ENCODE measurements around the gene PTEN. TPM values are rescaled to one million over a fixed set of nuclear protein-coding genes. Genes with fewer than 3 reads are reported as not detected.
"Not testable (repeated sequence)": the region's sequence is repeated elsewhere in the genome, so short reads cannot be mapped to it uniquely, and the experiment has no call there.

Gene PTEN
- total RNA-seq (2014; rRNA removed; shearing (Covaris generic); ENCODE audit: low replicate concordance) = 26.4 and 45.6 TPM in 2 replicates

GRCh38 chr10:87863053-87863943 is at the start of gene PTEN, which contains the start of gene KLLN:
Gene PTEN, plus strand, starts transcription at chr10:87863625. Its CDS starts 845 bp downstream, at chr10:87864470.
Gene KLLN, minus strand, starts transcription at chr10:87863533. Its CDS starts 1,046 bp downstream, at chr10:87862487.
- in situ Hi-C loops (cut with HindIII; ENCODE audit: low pct_unique_long_range_greater_than_20kb, low sequenced_read_pairs) = loop anchor here (25.0 kb wide), 1 partner anchor 699 kb away; no protein-coding TSS in a partner anchor
- DNase-seq (ENCODE audit: low read depth) = peak; percentile 87

- in situ Hi-C loops (cut with HindIII; ENCODE audit: low pct_unique_long_range_greater_than_20kb, low sequenced_read_pairs) = loop anchor here (10.0 kb wide), 1 partner anchor 82 kb away; no protein-coding TSS in a partner anchor
- DNase-seq (ENCODE audit: low read depth) = no peak
These were observed 47.1 kb upstream of the PTEN start for GRCh38 chr10:87816163-87816897.

- DNase-seq (ENCODE audit: low read depth) = no peak
- in situ Hi-C loops (cut with HindIII; ENCODE audit: low pct_unique_long_range_greater_than_20kb, low sequenced_read_pairs) = loop anchor here (10.0 kb wide), 1 partner anchor 82 kb away; no protein-coding TSS in a partner anchor
These were observed 46.4 kb upstream of the PTEN start for GRCh38 chr10:87816898-87817608.

DNA sequence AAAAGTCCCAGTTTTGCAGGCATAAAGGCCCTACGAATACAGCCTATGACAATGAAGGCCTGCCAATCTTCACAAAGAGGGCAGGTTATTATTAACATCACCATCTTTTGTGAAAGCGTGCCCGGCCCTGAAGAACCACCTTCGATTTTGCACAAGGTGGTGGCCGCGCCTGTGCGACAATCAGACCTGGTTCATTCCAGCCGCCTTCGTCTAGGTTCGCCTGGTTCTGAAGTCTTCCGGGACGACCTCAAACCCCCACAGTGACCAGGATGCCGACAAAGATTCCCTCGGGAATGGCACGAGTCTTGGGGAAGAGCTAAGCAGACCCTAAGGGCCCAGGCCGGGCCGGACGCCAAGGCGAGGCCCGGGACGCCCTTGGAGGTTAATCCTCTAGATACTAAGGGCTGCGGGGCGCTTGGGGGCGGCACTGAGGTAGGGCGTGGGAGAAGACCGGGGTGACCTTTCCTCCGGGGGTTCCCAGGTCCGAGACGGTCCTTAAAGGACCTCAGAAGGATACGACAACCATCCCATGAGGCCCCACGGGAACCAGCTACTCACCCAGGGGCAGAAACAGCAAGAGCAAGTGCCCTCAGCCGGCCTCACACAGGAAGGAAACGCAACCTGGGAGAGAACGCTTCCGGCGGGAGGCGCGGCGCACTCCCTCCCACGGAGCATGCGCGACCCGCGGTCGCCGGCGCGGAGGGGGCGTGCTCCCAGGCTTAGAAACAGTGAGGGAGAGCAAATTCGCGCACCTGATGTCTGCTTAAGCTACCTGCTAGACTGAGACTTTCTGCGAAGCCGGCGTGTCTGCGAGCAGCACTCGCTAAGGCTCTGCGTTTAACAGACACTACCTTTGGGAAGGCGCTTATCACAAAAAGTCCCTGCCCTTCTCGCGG is 45.6 kb upstream of the PTEN start, which contains the start of gene ATAD1:
Gene ATAD1 (minus strand): TSS at position 618 of the 896 bp plus-strand sequence. CDS start 3,627 bp downstream, outside the sequence.
- DNase-seq (ENCODE audit: low read depth) = peak; percentile 92
- in situ Hi-C loops (cut with HindIII; ENCODE audit: low pct_unique_long_range_greater_than_20kb, low sequenced_read_pairs) = loop anchor here (10.0 kb wide), 1 partner anchor 83 kb away; no protein-coding TSS in a partner anchor

DNA sequence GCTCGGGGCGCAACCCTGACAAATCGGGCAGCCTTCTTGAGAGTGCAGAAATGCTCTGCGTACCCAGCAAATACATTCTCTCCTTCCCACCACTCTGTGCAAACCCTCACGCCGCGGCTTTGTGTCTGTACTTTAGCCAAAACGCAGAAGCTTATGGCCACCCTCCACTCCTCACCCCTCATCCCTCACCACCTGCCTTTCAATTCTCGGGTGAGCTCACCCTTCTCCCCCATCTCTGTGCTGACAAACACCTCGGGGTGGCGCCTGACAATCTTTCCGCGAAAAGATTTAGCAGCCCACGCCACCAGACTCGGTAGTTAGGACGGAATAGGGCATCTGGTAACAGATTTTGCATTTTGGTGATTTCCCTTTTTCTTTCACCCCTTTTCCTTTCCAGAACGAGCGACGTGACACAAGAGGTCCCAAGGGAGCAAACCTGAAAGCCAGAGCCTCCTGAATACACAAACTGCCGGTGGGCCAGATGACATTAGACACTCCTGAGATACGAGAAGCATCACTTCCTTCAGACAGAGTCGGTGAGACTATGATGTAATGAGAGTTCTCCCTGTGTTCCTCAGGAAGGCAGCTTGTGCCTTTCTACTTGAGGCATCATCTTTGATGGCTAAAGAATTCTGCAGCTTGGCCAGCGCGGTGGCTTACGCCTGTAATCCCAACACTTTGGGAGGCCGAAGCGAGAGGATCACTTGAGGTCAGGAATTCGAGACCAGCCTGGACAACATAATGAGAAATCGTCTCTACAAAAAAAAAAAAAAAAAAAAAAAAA is 44.7 kb upstream of the PTEN start:
- in situ Hi-C loops (cut with HindIII; ENCODE audit: low pct_unique_long_range_greater_than_20kb, low sequenced_read_pairs) = loop anchor here (10.0 kb wide), 1 partner anchor 84 kb away; no protein-coding TSS in a partner anchor
- peak; percentile 43 for DNase-seq (ENCODE audit: low read depth)

DNA sequence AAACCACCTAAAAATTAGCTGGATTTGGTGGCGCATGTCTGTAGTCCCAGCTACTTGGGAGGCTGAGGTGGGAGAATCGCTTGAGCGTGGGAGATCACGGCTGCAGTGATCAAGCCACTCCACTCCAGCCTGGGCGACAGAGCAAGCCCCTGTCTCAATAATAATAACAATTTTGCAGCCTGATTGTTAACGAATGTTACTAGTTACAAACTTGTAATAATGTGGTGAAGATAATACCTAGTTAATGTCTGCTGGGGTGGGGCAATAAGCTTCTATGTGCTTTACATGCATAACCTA is 44.2 kb upstream of the PTEN start:
- no peak for DNase-seq (ENCODE audit: low read depth)
- in situ Hi-C loops (cut with HindIII; ENCODE audit: low pct_unique_long_range_greater_than_20kb, low sequenced_read_pairs) = loop anchor here (10.0 kb wide), 1 partner anchor 84 kb away; no protein-coding TSS in a partner anchor

DNA sequence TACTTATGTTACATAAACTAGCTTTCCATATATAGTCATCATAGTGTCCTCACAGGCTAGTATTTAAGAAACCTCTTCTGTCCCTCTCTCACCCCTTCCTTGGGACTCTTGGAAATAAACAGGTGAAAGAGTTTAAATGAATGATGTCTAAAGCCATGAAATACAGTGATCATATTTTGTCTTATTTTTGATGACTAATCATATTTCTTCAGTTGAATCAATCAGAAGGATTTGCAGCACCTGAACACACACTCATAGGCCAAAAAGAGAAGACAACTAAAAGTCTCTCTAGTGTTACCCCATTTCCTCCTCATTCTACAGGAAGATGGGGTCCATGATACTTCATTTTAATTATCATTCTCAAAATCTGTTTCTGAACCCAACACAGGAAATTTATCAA is 36.8 kb upstream of the PTEN start:
- in situ Hi-C loops (cut with HindIII; ENCODE audit: low pct_unique_long_range_greater_than_20kb, low sequenced_read_pairs) = no loop called here
- no peak for DNase-seq (ENCODE audit: low read depth)

DNA sequence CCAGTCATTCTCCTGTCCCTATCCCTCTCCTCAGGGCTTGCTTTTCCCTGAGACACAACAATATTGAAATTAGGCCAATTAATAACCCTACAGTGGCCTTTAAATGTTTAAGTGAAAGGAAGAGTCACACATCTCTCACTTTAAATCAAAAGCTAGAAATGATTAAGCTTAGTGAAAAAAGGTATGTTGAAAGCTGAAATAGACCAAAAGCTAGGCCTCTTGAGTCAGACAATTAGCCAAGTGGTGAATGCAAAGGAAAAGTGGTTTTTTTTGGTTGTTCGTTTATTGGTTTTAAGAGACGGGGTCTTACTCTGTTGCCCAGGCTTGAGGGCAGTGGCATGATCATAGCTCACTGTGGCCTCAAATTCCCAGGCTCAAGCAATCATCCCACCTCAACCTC is 35.7 kb upstream of the PTEN start:
- in situ Hi-C loops (cut with HindIII; ENCODE audit: low pct_unique_long_range_greater_than_20kb, low sequenced_read_pairs) = no loop called here
- DNase-seq (ENCODE audit: low read depth) = no peak

DNA sequence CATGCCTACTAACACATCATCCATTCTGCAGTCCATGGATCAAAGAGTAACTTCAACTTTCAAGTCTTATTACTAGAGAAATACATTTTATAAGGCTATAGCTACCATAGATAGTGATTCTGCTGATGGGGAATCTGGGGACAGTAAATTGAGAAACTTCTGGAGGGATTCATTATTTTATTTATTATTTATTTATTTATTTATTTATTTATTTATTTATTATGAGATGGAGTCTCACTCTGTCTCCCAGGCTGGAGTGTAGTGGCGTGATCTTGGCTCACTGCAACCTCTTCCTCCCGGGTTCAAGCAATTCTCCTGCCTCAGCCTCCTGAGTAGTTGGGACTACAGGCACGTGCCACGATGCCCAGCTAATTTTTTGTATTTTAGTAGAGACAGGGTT is 34.4 kb upstream of the PTEN start:
- DNase-seq (ENCODE audit: low read depth); in situ Hi-C loops (cut with HindIII; ENCODE audit: low pct_unique_long_range_greater_than_20kb, low sequenced_read_pairs): not testable (repeated sequence)

- in situ Hi-C loops (cut with HindIII; ENCODE audit: low pct_unique_long_range_greater_than_20kb, low sequenced_read_pairs) = no loop called here
- DNase-seq (ENCODE audit: low read depth) = no peak
These were observed 33.3 kb upstream of the PTEN start for GRCh38 chr10:87829986-87830729.

- in situ Hi-C loops (cut with HindIII; ENCODE audit: low pct_unique_long_range_greater_than_20kb, low sequenced_read_pairs) = no loop called here
- DNase-seq (ENCODE audit: low read depth) = no peak
These were observed 27.3 kb upstream of the PTEN start for GRCh38 chr10:87836098-87836497.

DNA sequence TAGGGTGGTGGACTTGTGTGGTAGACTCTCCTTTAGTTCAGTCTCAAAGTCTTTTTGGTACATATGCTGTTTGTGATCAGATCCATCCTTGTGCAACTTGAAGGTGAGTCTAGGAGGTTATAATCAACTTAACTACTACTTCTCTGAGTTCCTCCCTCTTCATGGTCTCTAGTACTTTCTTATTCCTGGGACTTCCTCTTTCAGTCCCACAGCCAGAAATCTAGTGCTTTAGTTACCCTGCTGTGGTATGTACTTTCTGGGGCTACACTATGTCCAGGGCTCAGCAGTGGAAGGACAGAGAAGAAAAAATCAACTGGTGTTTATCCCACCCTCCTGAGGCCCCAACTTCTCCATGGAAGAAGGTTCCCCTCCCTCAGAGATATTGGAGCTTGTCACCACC is 26.0 kb upstream of the PTEN start:
- in situ Hi-C loops (cut with HindIII; ENCODE audit: low pct_unique_long_range_greater_than_20kb, low sequenced_read_pairs) = no loop called here
- no peak for DNase-seq (ENCODE audit: low read depth)

DNA sequence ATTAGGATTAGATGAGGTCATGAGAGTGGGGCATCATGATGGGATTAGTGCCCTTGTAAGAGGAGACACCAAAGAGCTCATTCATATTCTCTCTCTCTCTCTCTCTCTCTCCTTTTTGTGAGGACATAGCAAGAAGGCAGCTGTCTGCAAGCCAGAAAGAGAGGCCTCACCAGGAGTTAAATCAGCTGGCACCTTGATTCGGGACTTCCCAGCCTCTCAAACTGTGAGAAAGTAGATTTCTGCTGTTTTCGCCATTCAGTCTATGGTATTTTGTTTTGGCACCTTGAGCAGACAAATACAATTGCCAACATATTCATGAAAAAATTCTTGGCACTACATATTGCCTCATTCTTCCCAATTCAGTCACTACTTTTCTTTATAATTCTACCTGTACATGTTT is 24.8 kb upstream of the PTEN start:
- in situ Hi-C loops (cut with HindIII; ENCODE audit: low pct_unique_long_range_greater_than_20kb, low sequenced_read_pairs) = no loop called here
- no peak for DNase-seq (ENCODE audit: low read depth)

DNA sequence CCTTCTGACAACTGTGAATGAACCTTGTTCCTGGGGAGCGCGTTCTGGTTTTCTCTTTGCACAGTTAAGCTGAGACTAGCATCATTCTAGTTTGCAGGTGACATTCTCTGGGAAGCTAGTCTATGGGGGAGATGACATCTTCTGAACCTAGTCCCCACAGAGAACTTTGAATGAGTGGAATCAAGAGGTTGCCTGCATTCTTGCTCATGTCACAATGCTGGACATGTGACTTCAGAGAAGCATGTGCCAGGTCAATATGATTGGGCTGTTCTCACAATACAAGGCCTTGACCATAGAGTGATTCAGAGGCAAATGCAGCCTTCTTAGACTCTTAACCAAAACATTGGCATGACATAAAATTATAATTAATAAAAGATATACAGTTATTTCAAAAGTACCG is 22.2 kb upstream of the PTEN start:
- in situ Hi-C loops (cut with HindIII; ENCODE audit: low pct_unique_long_range_greater_than_20kb, low sequenced_read_pairs) = no loop called here

GRCh38 chr10:87842220-87842641 is 21.2 kb upstream of the PTEN start:
- in situ Hi-C loops (cut with HindIII; ENCODE audit: low pct_unique_long_range_greater_than_20kb, low sequenced_read_pairs) = no loop called here
- peak; percentile 92 for DNase-seq (ENCODE audit: low read depth)

More for the DNA sequence above, 22.2 kb upstream of the PTEN start:
- no peak for DNase-seq (ENCODE audit: low read depth)

Data from Caki2 (cell line).